NCI-H526 (cell line): Measurements from ENCODE around the gene STXBP4.
A peak's percentile ranks its signal among the peaks of the same experiment; 100 is the strongest.
"Not testable (repeated sequence)": the region's sequence is repeated elsewhere in the genome, so short reads cannot be mapped to it uniquely, and the experiment has no call there.

ENCODE experiments used
- DNase-seq, 2 experiments: peaks; one replicate each; lab custom pipeline; 2025; lab: John Stamatoyannopoulos, UW

Gene STXBP4

DNA sequence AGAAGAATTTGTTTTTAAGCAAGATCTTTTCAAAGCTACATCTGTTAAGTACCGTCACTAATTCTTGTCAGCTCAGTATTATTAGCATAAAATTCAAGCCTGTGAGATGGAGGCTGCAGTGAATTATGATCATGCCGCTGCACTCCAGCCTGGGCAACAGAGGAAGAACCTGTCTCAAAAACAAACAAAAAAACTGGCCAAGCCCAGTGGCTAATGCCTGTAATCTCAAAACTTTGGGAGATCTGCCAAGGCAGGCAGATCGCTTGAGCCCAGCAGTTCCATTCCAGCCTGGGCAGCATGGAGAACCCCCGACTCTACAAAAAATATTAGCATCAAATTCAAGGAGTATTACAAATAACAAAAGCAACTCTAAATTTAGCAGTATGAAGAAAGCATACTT lies 88.0 kb downstream of the STXBP4 start:
- no peak for DNase-seq

DNA sequence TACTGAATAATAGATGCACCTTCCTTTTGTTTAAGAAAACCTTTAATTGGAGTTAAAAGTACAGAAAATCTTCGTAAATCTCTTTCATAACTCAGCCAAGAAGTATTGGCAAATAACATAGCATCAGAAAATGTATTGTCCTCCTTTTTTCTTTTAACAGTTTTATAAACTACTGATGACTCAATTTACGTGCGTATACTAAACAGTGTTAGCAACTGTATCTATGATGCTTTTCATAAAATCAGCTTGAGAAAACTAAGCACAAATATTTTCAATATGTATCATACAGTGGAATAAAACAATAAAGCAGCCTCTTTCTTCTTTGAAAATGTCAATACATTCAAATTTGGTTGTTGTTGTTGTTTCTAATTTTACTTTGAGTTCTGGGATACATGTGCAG lies 88.6 kb downstream of the STXBP4 start:
- DNase-seq, result no peak

DNA sequence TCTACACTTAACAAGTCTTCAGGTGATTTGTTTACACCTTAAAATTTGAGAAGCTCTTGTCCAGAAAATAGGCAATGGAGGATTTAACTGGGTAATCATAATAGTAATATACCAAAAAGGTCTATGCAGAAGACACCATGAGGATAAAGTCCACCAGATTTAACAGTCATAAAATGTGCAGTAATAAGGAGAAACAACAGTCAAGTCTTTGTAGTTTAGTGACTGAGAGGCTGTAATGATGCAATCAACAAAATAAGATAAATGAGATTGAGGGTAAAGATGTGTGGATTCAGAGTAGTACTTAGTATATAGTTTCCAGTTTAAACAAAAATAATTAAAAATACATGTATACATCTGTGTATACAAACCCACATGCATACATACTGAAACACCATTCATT lies 91.2 kb downstream of the STXBP4 start:
- DNase-seq, result no peak

DNA sequence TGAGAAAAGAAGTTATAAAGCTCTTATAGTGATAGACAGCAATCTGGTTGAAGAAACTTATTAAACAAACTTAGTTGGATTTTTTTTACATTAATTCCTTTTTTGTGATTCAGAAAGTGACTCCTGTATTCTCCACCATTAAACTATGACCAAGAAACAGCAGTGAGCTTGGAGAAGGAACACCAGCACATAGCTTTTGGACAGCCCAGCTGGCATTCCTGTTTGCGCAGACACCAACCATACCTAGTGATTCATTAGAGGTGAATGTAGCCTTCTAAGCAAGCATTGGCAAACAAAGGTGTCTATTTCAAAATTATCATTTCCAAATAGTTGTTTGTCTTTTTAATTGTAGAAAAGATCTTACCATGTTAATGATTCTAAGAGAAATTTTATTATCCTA lies 94.4 kb downstream of the STXBP4 start:
- DNase-seq, result no peak

DNA sequence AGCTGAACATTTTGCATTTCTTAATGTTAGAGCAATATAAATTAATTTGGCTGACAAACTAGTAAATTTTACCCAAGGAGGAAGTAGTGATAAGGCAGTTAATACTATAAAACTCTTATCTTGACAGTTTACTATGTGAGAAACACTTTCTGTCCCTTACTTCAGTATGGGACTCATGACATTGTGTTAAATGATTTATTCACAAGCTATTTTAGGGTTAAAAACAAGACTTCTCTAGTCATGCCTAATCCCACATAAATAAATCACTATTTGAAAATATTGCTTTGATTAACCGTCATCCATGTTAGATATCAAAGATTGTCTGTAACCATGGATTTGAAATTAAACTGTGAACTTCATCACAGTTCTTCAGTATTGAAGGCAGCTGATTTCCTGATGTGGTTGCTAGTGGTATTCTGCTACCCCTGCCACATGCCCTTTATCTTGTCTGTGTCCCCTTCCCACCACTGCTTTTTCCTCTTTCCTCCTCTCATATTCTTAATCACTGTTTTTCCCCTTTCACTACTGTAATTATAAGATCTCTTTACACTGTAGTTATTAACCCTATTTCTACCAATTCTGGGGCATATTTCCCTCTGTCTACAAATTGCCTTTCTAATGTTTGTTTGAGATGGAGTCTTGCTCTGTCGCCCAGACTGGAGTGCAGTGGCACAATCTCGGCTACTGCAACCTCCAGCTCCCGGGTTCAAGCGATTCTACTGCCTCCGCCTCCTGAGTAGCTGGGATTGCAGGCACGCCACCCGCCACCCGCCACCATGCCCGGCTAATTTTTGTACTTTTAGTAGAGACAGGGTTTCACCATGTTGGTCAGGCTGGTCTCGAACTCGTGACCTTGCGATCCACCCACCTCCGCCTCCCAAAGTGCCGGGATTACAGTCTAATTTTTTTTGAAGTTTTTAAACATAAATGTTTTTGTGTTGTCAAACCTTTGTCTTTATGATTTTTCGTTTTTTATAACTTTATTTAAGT lies 95.6 kb downstream of the STXBP4 start:
- DNase-seq, result no peak

DNA sequence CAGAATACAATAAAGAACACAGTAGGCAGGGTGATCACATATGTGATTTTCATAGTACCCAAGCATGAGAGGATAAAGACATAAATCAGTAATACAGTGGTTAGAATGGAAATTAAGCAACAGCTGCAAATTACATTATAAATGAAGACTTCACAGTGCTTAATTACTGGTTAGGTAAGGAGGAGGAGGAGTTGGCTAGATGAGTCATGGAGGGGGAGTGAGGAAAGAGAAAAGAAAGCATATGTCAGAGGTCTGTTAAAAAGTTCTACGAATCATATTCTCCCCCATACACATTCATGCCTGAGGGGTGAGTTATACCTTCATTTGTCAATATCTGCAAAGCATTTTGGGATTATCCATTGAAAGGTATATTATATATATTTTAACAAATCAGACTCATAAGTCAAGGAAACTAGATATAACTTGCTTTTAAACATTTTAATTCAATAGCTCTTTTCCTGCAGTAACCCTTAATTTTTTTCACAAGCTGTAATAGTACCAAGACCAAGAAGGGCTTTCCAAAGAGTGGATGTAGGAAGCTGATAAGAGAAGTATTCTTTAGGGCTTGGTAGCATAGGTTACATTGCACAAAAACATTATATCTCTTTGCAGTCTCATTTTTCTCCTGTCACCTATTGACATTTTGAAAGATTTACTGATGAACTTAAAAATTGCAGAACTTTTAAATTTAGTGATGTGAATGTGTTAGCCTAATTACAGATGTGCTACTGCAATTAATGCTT lies 99.3 kb downstream of the STXBP4 start:
- DNase-seq, result no peak

DNA sequence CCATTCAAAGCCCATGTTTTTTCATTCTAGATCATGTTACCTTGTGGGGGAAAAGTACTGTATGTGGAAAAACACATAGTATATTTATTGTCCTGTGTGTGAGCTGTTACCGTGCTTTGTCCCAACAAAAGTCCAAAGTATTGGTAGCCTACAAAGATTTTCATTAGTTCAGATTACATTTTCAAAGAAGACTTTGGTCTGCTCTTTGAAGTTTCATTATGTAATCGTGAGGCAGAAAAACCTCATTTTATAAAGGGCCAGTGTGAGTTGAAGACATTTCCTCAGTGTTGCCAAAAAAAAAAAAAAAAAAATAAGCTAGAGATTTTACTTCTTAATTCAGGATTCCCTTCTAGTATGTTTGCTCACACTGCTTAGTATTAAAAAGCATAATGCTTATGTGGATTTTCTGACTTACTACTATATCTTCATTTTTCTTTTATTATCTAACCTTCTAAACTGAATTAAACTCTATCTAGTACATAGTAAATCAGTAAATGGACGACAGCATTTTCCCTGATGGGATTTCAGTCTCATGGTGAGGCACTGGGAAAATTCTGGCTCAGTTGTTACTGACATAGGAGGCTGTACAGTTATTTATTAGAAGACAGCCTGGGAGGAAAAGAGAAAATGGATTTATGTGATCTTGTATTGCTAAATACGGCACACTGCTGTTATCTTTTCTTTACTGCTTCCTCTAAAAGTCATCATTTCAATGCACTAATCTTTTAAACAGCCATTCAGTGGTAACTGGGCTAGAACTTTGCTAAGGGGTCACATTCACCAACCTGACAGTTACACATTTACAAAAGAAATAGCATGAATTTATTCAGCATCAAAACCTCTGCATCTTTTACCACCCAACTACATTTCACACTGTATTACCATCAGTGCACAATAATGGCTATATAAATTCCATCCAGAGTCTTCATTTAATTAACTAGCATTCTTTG lies 100.6 kb downstream of the STXBP4 start:
- no peak for DNase-seq

DNA sequence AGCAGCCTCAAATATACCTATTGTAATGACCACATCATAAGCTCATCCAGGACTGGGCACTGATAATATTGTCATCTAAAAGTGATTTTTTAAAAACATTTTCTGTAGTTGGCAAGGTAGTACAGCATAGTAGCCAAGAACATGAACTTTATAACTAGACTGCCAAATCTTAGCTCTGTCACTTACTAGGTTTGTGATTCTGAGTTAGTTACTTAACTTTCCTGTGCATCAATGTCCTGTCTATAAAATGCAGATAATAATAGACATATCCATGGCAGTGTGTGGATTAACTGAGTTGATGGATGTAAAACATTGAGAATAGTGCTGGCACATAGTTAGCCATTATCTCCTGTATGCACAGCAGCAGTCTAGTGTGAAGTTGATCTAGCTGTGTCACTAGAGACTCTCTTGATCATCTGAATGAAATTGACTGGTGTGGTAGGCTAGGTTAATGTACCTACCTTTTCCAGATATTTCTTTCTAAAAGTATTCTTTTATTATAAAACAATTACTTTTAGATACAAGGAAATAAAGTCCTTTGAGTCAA lies 101.5 kb downstream of the STXBP4 start:
- no peak for DNase-seq

DNA sequence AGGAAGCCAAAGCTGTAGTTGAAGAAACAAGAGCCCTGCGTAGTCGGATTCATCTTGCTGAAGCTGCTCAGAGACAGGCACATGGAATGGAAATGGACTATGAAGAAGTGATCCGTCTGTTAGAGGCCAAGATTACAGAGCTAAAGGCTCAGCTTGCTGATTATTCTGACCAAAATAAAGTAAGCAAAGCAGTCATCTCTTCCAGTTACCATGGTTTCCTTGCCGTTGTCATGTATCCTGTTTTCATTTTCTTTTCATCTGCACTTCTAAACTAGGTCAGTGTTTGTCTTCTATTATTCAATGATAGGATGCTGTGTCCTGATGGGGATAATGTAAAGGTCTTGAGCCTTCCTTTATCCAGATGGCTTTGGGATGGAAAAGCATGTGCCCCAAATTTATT lies 104.3 kb downstream of the STXBP4 start:
- DNase-seq, result no peak

DNA sequence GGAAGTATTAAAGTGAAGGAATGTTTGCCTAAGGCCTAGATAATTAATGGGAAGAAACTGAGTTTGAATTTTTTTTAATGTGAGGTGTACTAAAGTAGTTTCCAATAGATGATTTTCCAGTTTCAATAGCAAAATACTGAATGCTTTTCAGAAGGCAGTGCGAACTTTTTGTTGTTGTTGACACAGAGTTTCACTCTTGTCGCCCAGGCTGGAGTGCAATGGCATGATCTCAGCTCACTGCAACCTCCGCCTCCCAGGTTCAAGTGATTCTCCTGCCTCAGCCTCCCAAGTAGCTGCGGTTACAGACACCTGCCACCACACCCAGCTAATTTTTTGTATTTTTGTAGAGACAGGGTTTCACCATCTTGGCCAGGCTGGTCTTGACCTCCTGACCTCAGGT lies 104.9 kb downstream of the STXBP4 start:
- DNase-seq, result not testable (repeated sequence)

DNA sequence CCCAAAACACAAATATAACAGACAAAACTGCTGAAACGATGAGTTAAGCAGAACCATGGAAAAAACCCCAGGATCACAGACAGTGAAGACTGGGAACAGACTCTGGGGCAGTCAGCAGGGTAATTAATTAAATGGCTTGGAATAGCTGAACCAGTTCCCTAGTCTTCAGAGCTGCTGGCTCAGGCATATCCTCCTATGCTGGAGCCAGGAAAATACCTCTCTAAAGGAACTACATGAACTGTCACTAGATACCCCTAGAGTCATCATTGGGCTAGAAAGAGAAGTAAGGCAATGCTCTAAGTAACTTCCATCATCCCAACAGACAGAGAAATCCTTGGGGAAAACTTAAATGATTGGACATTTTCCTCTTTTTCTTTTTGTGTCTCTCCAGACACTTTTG lies 113.0 kb downstream of the STXBP4 start:
- no peak for DNase-seq

DNA sequence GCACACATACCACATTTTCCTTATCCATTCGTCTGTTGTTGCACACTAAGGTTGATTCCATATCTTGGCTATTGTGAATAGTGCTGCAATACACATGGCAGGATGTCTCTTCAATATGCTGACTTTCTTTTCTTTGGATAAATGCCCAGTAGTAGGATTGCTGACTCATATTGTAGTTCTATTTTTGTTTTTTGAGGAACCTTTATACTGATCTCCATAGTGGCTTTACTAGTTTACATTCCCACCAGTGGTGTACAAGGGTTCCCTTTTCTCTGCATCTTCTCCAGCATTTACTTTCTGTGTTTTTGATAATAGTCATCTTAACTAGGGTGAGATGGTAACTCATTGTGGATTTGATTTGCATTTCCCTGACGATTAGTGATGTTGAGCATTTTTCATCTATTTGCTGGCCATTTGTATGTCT lies 118.1 kb downstream of the STXBP4 start:
- DNase-seq, result no peak

DNA sequence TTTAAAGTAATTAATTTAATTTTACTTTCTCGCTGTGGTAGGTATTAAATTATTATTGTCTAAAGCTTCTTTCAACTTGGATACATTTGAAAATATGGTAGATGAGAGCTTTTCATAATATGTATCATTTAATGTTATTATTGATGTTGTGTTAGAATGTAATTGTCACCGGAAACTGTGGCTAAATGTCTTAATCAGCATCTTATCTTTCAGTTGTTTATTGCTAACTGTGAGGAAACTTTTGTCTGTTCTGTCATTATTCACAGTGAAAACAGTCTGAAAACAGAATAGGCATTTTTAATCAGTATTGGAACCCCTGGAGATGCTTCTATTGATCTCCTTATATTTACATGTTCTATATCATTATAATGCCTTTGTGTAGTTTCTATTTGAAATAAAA lies 120.7 kb downstream of the STXBP4 start:
- no peak for DNase-seq

DNA sequence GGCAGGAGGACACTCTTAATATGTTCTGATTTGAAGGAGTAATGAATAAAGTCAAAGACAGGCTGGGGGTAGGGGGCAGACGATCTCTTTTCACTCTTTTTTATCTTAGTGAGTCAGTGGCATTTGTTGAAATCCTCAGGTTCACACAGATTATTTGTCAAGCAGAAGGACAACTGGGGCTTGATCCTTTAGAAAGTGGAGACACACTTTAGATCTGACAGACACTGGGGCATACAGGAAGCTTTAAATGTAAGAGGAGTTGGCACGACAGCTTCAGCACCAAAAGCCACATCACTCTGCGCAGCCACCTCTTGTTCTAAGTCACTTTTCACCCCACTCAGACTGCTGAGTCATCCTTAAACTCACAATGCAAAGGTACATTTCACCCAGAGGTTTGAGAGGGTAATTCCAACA lies 121.5 kb downstream of the STXBP4 start:
- no peak for DNase-seq

DNA sequence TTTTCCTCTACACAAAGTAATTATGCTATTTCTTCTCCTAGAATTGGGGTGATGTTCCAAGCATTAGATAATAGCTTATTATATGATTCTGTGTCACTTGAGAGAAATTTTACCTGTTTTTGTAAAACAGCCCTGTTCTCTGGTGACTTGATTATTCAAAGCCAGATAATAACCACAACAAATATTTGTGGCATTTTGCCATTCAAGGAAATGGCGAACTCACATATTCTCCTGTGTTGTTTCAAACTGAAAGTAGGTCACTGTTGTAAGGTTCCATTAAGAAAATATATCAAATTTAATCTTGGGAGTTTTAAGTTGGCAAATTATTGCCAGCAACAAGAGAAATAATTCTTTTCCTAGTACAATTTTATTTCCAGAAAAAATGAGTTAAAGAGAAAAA lies 124.8 kb downstream of the STXBP4 start:
- DNase-seq, result no peak

DNA sequence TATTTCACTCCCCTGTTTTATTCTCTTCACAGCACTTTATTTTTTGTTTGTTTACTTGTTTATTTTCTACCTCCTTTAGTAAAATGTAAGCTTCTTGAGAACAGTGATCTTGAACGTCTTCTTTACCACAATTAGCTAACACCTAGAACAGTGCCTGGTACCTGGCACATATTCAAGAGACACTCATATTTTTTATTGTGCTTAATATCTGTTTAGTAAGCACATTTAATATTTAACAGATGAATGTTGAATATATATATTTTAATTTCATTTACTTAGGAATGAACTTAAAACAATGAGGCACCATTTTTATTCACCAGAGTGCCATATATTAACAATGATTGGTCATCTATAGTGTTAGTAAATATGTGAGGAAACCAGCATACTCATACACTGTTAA lies 130.2 kb downstream of the STXBP4 start:
- no peak for DNase-seq

DNA sequence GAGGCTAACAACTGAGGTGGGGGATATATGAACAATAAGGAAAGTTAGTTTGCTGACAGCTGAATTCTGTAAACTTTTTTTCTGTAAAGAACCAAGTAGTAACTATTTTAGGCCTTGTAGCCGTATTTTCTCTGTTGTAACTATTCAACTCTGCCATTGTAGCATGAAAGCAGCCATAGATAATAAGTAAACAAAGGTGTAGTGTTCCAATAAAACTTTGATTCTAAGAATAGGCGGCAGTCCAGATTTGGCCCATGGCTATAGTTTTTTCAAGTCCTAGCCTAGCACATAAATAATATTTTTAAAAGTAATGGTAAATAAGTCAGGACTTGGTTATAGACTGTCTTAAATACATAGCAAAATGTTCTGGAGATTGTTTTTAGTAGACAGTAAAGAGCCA lies 142.0 kb downstream of the STXBP4 start:
- DNase-seq, result no peak

DNA sequence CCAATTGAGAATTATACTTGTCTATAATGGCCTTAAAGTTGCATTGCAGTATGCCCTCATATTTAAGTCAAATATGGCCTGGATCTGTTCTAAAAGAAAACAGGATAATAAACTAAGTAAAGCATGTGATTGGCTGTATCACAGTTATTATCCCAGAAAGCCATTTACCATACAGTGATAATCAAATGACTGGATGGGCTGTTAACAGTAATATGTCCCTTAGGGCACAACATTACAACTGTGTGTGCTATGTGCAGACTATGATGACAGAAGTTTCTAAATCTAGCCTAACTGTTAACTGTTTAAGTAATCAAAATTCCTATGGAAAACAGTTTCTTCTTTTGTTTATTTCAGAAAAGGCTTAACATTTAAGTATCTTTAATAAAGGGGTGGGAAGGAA lies 145.7 kb downstream of the STXBP4 start:
- DNase-seq, result no peak

DNA sequence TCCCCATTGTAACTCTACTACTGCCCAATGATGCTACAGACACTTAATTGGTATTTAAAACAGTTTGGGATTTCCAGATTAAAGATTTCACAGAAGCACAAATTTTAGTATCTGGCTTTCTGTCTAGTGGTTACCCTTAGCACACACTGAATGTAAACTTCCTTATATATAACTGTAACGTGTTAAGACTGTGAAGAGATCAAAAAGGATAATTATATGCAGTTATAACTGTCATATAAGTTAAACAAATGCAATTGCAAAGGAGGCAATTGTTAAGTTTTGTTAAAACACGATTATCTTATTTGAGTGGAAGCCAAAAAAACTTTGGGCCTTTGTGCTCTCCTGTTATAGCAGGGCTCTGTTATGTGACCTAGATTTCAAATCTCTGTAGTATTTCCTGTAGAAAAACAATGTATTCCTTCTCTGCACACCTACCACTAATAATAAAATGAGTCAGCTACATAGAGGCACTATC lies 147.9 kb downstream of the STXBP4 start:
- DNase-seq, result no peak

DNA sequence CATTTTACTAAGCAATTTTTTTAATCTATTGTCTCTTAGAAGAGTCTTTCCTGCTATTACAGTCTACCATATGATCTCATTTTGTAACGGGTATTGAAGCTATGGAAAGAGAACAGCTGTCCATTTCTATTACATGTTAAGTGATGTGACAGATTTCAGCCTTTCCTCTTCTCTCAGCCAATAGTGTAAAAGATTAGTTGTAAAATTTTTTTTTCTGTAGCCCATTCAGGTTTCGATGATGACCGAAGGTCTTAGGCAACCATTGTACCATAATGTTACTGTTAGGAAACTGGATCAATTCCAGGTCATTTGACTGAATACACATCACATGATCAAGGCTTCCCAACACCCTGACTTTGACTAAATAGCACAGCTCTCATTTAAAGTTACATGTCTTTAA lies 148.6 kb downstream of the STXBP4 start:
- peak; percentile 38 to 66 for DNase-seq

DNA sequence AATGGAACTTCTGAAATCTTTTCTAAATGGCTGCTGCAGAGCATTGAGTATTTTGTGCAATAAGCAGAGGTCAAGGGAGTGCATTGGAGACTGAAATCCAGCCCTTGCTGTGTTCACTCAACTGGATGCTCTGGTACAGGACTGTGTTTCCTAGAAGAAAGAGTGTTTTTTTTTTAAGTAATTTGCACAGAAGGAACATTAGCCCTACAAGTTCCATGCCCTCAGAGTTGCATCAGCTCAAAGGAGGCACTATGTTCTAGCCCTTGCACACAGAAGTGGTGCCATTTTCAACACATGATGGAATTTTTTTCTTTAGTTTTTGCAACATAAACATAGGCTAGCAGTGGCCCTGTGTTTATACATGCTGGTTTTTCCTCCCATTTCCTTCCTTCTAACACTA lies 152.1 kb downstream of the STXBP4 start:
- DNase-seq, result no peak

DNA sequence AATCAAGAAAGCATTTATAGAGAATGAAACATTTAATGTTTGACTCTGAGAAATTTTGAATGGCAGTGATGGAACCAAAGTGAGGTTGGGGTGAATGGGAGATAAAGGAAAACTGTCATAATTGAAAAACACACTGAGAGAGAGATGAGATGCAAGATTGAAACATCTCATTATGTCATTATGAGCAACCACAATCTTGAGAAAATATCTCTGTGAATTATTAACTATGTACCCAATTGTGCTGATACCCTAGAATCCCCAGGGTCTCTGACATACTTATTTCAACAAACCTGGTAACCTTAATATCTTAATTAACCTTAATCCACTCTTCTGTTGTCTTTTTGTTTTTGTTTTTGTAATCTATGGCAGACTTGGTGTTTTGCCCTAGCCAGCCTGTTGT lies 152.7 kb downstream of the STXBP4 start:
- no peak for DNase-seq
